Neuronal stem cell (in vitro differentiated cells): ENCODE data around the gene ERCC8.
"Not testable (repeated sequence)": the region's sequence is repeated elsewhere in the genome, so short reads cannot be mapped to it uniquely, and the experiment has no call there.

Source experiments
- DNase-seq: peaks from one replicate; pipeline ENCODE4 v3.0.0-alpha.2; 2013; ENCODE audit warnings: low spot score
- H2AFZ ChIP-seq: one replicate; pipeline ENCODE4 v1.6.1; 2013; ENCODE audit warnings: mild to moderate bottlenecking, low read length, inconsistent platforms
- H2AK5ac ChIP-seq: 2 replicates; pipeline ENCODE4 v1.6.1; 2013; ENCODE audit warnings: low read depth, mild to moderate bottlenecking, inconsistent platforms, low read length, moderate library complexity, mixed read lengths
- H2BK120ac ChIP-seq: 2 replicates; pipeline ENCODE4 v1.6.1; 2013; ENCODE audit warnings: low read depth, mild to moderate bottlenecking, inconsistent platforms, low read length, moderate library complexity, mixed read lengths
- H2BK12ac ChIP-seq: one replicate; pipeline ENCODE4 v1.6.1; 2013; ENCODE audit warnings: low read length, inconsistent platforms
- H2BK15ac ChIP-seq: 2 replicates; pipeline ENCODE4 v1.6.1; 2013; ENCODE audit warnings: mild to moderate bottlenecking, low read length, inconsistent platforms, mixed read lengths
- H2BK5ac ChIP-seq: one replicate; pipeline ENCODE4 v1.6.1; 2013; ENCODE audit warnings: inconsistent platforms, mild to moderate bottlenecking, low read length, moderate library complexity
- H3K14ac ChIP-seq: one replicate; pipeline ENCODE4 v1.6.1; 2013; ENCODE audit warnings: low read length, inconsistent platforms
- H3K18ac ChIP-seq: 2 replicates; pipeline ENCODE4 v1.6.1; 2013; ENCODE audit warnings: low read length, inconsistent platforms
- H3K23ac ChIP-seq: 2 replicates; pipeline ENCODE4 v1.6.1; 2013; ENCODE audit warnings: low read depth, mild to moderate bottlenecking, mixed read lengths, low read length, inconsistent platforms; ENCODE audit not compliant: poor library complexity
- H3K27ac ChIP-seq: replicated peaks from 3 replicates; pipeline ENCODE4 v1.5.1; 2013; ENCODE audit warnings: low read length, inconsistent platforms
- H3K27me3 ChIP-seq, 3 experiments: 2 replicates each; pipeline ENCODE4 v1.6.1; 2013; ENCODE audit warnings: low read length in 3 of 3, mild to moderate bottlenecking in 2 of 3, inconsistent platforms in 1 of 3, low read depth in 1 of 3, mixed read lengths in 1 of 3, moderate library complexity in 1 of 3; ENCODE audit not compliant: control insufficient read depth in 3 of 3, insufficient read depth in 3 of 3
- H3K36me3 ChIP-seq, 2 donors: replicated peaks in 1 of 2; 2 replicates each; pipeline ENCODE4 v1.6.1; 2013; ENCODE audit warnings: low read length in 2 of 2; ENCODE audit not compliant: control insufficient read depth in 2 of 2, insufficient read depth in 2 of 2
- H3K4ac ChIP-seq: 2 replicates; pipeline ENCODE4 v1.6.1; 2013; ENCODE audit warnings: inconsistent platforms, mild to moderate bottlenecking, low read length, moderate library complexity
- H3K4me1 ChIP-seq, 2 donors: 1 replicate in 1 of 2; 2 replicates in 1 of 2; pipeline ENCODE4 v1.6.1; 2013; ENCODE audit warnings: low read length in 2 of 2, low read depth in 1 of 2; ENCODE audit not compliant: control insufficient read depth in 2 of 2, insufficient read depth in 1 of 2
- H3K4me2 ChIP-seq: one replicate; pipeline ENCODE4 v1.6.1; 2013; ENCODE audit warnings: mild to moderate bottlenecking, low read length, inconsistent platforms; ENCODE audit not compliant: insufficient read depth, poor library complexity, severe bottlenecking
- H3K4me3 ChIP-seq, 2 donors: 2 replicates each; pipeline ENCODE4 v1.5.1; 2013; ENCODE audit warnings: low read length in 2 of 2, mild to moderate bottlenecking in 2 of 2, inconsistent platforms in 1 of 2, moderate library complexity in 1 of 2
- H3K79me1 ChIP-seq: one replicate; pipeline ENCODE4 v1.6.1; 2013; ENCODE audit warnings: low read depth, mild to moderate bottlenecking, inconsistent platforms, low read length, moderate library complexity
- H3K9ac ChIP-seq: one replicate; pipeline ENCODE4 v1.6.1; 2013; ENCODE audit warnings: mild to moderate bottlenecking, low read depth, low read length, inconsistent platforms; ENCODE audit not compliant: poor library complexity
- H3K9me3 ChIP-seq, 2 donors: replicated peaks in 1 of 2; 2 replicates each; pipeline versions ENCODE3 to v1.6.1; 2013; ENCODE audit warnings: low read length in 2 of 2, mild to moderate bottlenecking in 2 of 2, inconsistent platforms in 1 of 2, low read depth in 1 of 2, mixed read lengths in 1 of 2, moderate library complexity in 1 of 2; ENCODE audit not compliant: control insufficient read depth in 2 of 2, insufficient read depth in 1 of 2
- H4K8ac ChIP-seq: one replicate; pipeline ENCODE4 v1.6.1; 2013; ENCODE audit warnings: low read depth, mild to moderate bottlenecking, inconsistent platforms, low read length, moderate library complexity
- H4K91ac ChIP-seq: one replicate; pipeline ENCODE4 v1.6.1; 2013; ENCODE audit warnings: low read length, low read depth, mild to moderate bottlenecking, inconsistent platforms; ENCODE audit not compliant: poor library complexity
- WGBS, 2 donors: extraction: QIAGEN DNeasy Blood & Tissue Kit; methylation state at CpG; one replicate each; pipeline ENCODE4 v1.1.7; 2013; ENCODE audit warnings: missing lambda C conversion rate in 2 of 2, mixed read lengths in 1 of 2; ENCODE audit not compliant: insufficient read length in 2 of 2, insufficient replicate concordance in 1 of 2; ENCODE audit errors: extremely low coverage in 2 of 2; 5-methylcytosine and 5-hydroxymethylcytosine counted together

ERCC8 gene

GRCh38 chr5:60883229-60883628 is 61.6 kb downstream of the ERCC8 start:
- H2AFZ ChIP-seq = no peak overlapping the region
- no peak overlapping the region for H4K91ac ChIP-seq
- no peak for DNase-seq
- no peak overlapping the region for H3K9ac ChIP-seq
- H3K14ac ChIP-seq = no peak overlapping the region
- H3K9me3 ChIP-seq = peaks cover 2 to 10% of the 10 kb centered on the region in 2 donors
- no peak overlapping the region for H2AK5ac ChIP-seq
- no peak overlapping the region for H2BK120ac ChIP-seq
- no peak overlapping the region for H2BK5ac ChIP-seq
- H3K23ac ChIP-seq = no peak overlapping the region
- no peak overlapping the region for H3K4ac ChIP-seq
- no peak overlapping the region for H3K4me3 ChIP-seq
- H3K4me2 ChIP-seq = no peak overlapping the region
- no peaks in the 10 kb centered on the region for H3K27me3 ChIP-seq
- H2BK15ac ChIP-seq = no peak overlapping the region
- H4K8ac ChIP-seq = no peak overlapping the region
- no peaks in the 10 kb centered on the region for H3K4me1 ChIP-seq
- H2BK12ac ChIP-seq = no peak overlapping the region
- peaks cover 0 to 19% of the 10 kb centered on the region in 2 donors for H3K36me3 ChIP-seq
- H3K18ac ChIP-seq = no peak overlapping the region
- H3K79me1 ChIP-seq = no peaks in the 10 kb centered on the region
- no peak overlapping the region for H3K27ac ChIP-seq

GRCh38 chr5:60872892-60873291 is 72.0 kb downstream of the ERCC8 start:
- H3K27me3 ChIP-seq = no peaks in the 10 kb centered on the region
- H3K4me1 ChIP-seq = no peaks in the 10 kb centered on the region
- H3K4ac ChIP-seq = no peak overlapping the region
- H3K18ac ChIP-seq = no peak overlapping the region
- no peak overlapping the region for H4K91ac ChIP-seq
- no peak overlapping the region for H2BK15ac ChIP-seq
- H2BK12ac ChIP-seq = no peak overlapping the region
- H3K27ac ChIP-seq = no peak overlapping the region
- H3K4me2 ChIP-seq = no peak overlapping the region
- DNase-seq = no peak
- H3K36me3 ChIP-seq = no peaks in the 10 kb centered on the region
- H2AFZ ChIP-seq = no peak overlapping the region
- no peak overlapping the region for H4K8ac ChIP-seq
- H3K9ac ChIP-seq = no peak overlapping the region
- H3K23ac ChIP-seq = no peak overlapping the region
- no peak overlapping the region for H2BK5ac ChIP-seq
- H3K14ac ChIP-seq = no peak overlapping the region
- H3K79me1 ChIP-seq = no peaks in the 10 kb centered on the region
- H3K9me3 ChIP-seq = peaks cover 0 to 7% of the 10 kb centered on the region in 2 donors
- no peak overlapping the region for H2AK5ac ChIP-seq
- no peak overlapping the region for H2BK120ac ChIP-seq
- H3K4me3 ChIP-seq = no peak overlapping the region

DNA sequence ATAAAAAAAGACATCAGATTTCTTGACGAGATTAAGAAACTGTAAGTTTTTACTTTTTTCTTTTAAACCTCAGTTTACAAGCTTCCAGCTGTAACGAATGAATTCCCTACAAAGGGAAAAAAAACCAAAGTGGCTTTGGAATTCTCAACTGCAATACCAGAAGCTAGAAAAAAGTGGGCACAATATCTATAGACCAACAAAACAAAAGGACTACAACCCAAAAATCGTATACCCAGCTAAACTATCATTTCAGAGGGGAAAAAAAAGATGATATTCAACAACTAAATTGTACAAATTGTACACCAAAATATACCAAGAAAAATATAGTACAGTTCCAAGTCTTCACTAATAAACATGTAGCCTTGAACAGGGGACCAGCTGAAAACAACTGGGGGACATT is 74.0 kb downstream of the ERCC8 start:
- DNase-seq = no peak
- H2BK5ac ChIP-seq = no peak overlapping the region
- H3K4me1 ChIP-seq = no peaks in the 10 kb centered on the region
- H2AK5ac ChIP-seq = no peak overlapping the region
- H3K23ac ChIP-seq = no peak overlapping the region
- H4K91ac ChIP-seq = no peak overlapping the region
- no peak overlapping the region for H2BK120ac ChIP-seq
- no peak overlapping the region for H3K4me3 ChIP-seq
- no peak overlapping the region for H3K14ac ChIP-seq
- H3K9me3 ChIP-seq = peaks cover 0 to 7% of the 10 kb centered on the region in 2 donors
- H3K4ac ChIP-seq = no peak overlapping the region
- no peak overlapping the region for H3K18ac ChIP-seq
- no peaks in the 10 kb centered on the region for H3K27me3 ChIP-seq
- no CpG with 5 or more reads among the region's 3 CpGs for WGBS, 2 donors
- H2AFZ ChIP-seq = no peak overlapping the region
- no peak overlapping the region for H4K8ac ChIP-seq
- H3K36me3 ChIP-seq = no peaks in the 10 kb centered on the region
- no peak overlapping the region for H3K27ac ChIP-seq
- H3K9ac ChIP-seq = no peak overlapping the region
- no peak overlapping the region for H3K4me2 ChIP-seq
- H2BK15ac ChIP-seq = no peak overlapping the region
- H3K79me1 ChIP-seq = no peaks in the 10 kb centered on the region
- H2BK12ac ChIP-seq = no peak overlapping the region

DNA sequence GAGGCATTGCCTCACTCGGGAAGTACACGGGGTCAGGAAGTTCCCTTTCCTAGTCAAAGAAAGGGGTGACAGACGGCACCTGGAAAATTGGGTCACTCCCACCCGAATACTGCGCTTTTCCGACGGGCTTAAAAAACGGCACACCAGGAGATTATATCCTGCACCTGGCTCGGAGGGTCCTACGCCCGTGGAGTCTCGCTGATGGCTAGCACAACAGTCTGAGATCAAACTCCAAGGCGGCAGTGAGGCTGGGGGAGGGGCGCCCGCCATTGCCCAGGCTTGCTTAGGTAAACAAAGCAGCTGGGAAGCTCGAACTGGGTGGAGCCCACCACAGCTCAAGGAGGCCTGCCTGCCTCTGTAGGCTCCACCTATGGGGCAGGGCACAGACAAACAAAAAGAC is 84.3 kb downstream of the ERCC8 start:
- not testable (repeated sequence) for H3K4me1 ChIP-seq, H2BK12ac ChIP-seq, H3K4ac ChIP-seq, H3K23ac ChIP-seq, H2AFZ ChIP-seq, H3K14ac ChIP-seq, H3K9me3 ChIP-seq, H2AK5ac ChIP-seq, H4K8ac ChIP-seq, H3K4me2 ChIP-seq, H3K4me3 ChIP-seq, H4K91ac ChIP-seq, H3K18ac ChIP-seq, H3K27me3 ChIP-seq, H2BK5ac ChIP-seq, H3K79me1 ChIP-seq, H3K9ac ChIP-seq, H2BK15ac ChIP-seq, H3K27ac ChIP-seq, H2BK120ac ChIP-seq, H3K36me3 ChIP-seq, DNase-seq
- no CpG with 5 or more reads among the region's 16 CpGs for WGBS, 2 donors
